GM21825 (cell line): ENCODE measurements around the gene SETD1B.
A peak's percentile ranks its signal among the peaks of the same experiment; 100 is the strongest.
"Not testable (repeated sequence)": the region's sequence is repeated elsewhere in the genome, so short reads cannot be mapped to it uniquely, and the experiment has no call there.

Source experiments
- ATAC-seq: cut with Tn5 transposase; IDR thresholded peaks from one replicate; pipeline ENCODE4 v1.9.1; 2021; ENCODE audit warnings: mild to moderate bottlenecking, moderate library complexity; ENCODE audit not compliant: unreplicated experiment

The SETD1B gene

GRCh38 chr12:121779422-121779895 lies 24.4 kb upstream of the SETD1B start:
- no peak for ATAC-seq

GRCh38 chr12:121780429-121780828 lies 23.4 kb upstream of the SETD1B start:
- no peak for ATAC-seq

GRCh38 chr12:121781484-121781997 lies 22.3 kb upstream of the SETD1B start:
- ATAC-seq = peak; percentile 24

DNA sequence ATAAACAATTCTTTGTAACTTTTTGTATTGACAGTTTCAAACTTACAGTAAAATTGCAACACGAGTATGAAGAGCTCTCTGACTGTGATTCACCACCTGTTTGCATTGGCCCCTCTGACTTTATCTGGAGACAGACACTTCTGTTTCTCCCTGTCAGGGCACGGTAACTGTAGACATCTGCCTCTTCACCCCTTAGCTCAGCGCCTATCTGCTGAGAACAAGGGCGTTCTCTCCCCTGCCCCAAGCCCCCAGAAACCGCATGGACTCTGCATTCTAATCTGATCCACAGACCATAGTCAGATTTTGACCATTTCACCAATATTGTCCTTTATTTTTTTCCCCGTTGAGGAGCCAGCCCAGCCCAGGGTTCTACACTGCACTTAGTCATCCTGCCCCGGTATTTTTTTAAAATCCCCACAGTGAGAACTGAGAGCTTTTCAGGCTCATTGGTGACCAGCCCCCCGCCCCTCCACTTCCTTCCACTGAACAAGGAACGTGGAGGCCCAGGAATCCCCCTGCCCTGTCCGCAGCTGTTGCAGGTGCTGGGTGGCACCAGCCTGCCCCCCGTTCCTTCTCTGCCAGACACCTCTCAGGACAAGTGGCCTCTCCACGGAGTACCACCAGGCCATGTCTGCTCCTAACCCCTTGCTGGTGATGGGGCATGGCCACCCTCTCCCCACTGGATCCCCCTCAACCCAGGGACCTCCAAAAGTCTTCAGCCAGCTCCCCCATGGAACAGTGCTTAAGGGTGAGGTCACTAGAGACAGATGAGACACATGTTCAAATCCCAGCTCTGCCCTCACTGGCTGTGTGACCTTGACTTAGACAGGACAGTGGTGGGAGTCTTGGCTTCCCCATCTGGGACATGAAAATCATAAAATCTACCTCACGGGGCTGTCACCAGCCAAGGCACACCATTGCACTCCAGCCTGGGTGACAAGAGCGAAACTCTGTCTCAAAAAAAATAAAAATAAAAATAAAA lies 21.5 kb upstream of the SETD1B start:
- peak; percentile 62 for ATAC-seq

DNA sequence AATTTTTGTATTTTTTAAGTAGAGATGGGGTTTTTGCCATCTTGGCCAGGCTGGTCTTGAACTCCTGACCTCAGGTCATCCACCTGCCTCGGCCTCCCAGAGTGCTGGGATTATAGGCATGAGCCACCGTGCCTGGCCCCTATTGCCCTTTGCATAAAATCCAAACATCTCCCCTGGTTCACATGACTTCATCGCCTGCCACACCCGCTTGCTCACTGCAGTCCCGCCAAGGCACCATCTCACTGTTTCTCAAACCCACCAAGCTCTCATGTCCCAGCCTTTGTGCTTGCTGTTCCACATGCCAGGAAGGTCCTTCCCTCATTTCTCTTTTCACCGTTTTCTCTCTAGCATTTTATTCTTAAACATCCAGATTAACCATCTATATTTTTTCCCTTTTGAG lies 20.0 kb upstream of the SETD1B start:
- ATAC-seq = no peak

DNA sequence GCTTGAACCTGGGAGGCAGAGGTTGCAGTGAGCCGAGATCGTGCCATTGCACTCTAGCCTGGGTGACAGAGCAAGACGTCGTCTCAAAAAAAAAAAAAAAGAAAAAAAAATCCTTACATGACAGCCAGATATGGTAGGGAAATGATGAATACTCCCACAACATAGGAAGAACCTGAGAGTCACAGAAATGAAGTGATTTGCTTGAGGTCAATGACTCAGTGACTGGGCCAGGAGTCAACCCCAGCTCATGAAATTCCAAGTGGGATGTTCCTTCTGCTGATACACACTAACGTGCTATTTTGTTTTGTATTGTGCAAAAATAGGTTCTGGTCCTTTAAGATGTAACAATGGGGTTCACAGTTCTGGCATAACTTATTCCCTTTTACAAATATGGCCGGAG lies 19.3 kb upstream of the SETD1B start:
- no peak for ATAC-seq

- no peak for ATAC-seq
Observed at GRCh38 chr12:121786440-121786825, 17.4 kb upstream of the SETD1B start.

GRCh38 chr12:121787063-121788025 lies 16.5 kb upstream of the SETD1B start:
- ATAC-seq = no peak

- no peak for ATAC-seq
Observed at GRCh38 chr12:121788176-121788818, 15.5 kb upstream of the SETD1B start.

GRCh38 chr12:121789233-121789781 lies 14.5 kb upstream of the SETD1B start:
- no peak for ATAC-seq

DNA sequence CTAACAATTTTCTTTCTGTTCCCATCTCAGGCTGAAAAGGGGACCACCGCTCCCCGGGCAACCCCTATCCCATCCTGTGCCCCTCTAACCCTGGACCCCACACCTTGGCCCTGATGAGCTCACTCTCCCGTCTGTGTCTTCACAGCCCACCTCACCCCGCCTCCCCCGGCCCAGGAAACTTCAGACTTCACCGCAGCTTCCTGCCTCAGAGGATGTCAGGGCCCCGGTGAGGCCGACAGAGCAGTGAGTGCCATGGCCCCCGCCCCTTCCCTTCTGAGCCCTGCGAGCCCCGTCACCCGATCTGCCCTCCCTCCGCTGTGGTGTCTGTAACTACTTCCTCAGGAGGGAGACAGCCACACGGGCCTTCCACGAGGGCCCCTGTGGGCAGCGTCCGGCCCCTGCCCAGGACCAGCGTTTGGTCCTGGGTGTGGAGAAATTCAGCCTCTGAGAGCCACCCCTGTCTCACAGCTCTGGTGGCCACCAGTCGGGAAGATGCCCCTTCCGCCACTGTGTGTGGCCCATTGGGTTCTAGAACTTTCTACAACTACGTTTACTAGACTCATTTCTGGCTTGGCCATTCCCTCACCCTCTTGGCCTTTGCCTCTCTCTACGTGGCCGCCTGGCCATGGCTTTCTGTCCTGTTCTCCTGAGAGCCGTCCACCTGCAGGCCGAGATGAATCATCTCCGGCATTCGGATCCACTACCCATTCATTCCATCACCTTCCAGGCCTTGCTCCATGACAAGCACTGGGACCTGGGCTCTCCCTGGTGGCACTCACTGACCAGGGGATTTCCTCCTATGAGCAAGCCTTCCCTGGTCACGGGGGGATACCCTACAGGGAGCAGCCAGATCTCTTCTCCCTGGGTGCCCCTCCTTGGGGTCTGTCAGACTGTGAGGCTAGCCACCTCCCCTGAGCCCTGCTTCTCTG lies 13.7 kb upstream of the SETD1B start:
- ATAC-seq = peak; percentile 36

GRCh38 chr12:121790785-121791184 lies 13.0 kb upstream of the SETD1B start:
- not testable (repeated sequence) for ATAC-seq

GRCh38 chr12:121791671-121792551 lies 11.9 kb upstream of the SETD1B start:
- ATAC-seq = no peak

GRCh38 chr12:121792607-121793439 lies 11.0 kb upstream of the SETD1B start:
- no peak for ATAC-seq

DNA sequence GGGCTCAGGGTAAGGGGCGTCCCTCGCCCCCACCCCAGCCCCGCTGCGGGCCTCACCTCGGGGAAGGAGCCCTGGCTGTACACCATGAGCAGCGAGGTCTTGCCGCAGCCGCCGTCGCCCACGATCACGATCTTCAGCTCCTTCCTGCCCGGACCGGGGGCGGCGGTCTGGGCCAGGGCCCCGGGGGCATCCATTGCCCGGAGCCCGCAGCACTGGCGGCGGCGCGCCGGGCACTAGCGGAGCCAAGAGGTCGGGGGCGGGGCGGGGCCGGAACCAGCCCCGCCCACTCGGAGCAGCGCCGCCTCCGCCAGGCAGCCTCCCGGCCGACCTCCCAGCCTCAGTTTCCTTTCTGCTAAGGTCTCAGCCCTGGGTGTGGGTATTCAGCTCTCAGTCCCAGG lies 10.4 kb upstream of the SETD1B start, which contains the start of gene RHOF:
RHOF (minus strand) TSS at position 249 of the 398 bp plus-strand sequence; CDS start at position 194, 55 bp downstream.
- peak; percentile 18 for ATAC-seq

GRCh38 chr12:121793838-121794533 lies 9.8 kb upstream of the SETD1B start:
- peak; percentile 43 for ATAC-seq
